ENCODE measurements around the gene HTR4.

HTR4 gene

DNA sequence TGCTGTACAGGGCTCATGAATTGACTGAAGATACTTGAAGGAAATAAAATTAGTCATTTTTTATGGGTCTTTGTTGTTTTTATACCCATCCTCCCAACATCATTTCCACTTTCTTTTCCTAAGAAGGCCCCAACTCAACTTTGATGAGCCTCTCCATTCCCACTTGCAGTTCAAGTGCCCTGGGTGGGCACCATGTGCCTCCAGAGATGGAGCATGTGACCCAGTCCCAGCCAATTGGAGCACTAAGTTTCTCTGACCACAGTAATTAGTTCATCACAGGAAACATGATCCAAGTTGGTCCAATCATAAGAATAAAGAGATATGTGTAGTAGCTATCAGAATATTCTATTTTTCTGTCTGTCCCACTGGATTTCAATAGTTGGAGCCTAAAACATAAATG lies 46.9 kb downstream of the HTR4 start:
- DNase-seq (ENCODE audit: low spot score) = no peak

DNA sequence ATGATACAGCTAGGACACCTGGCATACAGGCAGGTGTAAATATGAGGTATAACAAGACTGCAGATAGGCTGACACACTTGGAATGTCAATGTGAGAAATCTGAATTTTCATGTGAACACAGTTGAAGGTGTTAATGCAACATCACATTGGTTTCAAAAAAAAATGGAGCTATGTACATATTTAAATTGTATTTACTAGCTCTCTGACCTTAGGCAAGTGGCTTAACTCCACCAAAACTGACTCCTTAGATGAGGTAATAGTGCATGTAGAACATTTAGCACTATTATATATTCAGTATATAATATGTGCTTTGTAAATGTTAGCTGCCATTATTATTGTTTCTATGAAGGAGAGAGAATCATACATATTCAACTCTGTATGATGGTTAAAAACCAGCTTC lies 48.0 kb downstream of the HTR4 start:
- no peak for DNase-seq (ENCODE audit: low spot score)

DNA sequence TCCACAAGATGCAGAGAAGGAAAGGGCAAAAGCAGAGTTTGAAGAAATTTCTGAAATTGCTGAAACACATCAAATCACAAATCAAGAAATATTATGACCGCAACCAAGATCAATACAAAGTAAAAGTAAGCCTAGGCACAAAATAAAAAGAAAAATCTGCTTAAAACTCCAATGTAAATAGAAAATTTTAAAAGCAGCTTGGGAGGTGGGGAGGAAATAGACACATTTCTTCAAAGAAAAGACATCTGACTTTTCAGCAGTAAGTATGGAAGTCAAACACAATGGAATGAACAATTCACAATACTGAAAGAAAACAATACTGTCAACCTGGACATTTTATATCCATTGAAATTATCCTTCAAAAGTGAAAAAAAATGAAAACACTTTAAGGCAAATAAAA lies 55.1 kb downstream of the HTR4 start:
- no peak for DNase-seq (ENCODE audit: low spot score)

DNA sequence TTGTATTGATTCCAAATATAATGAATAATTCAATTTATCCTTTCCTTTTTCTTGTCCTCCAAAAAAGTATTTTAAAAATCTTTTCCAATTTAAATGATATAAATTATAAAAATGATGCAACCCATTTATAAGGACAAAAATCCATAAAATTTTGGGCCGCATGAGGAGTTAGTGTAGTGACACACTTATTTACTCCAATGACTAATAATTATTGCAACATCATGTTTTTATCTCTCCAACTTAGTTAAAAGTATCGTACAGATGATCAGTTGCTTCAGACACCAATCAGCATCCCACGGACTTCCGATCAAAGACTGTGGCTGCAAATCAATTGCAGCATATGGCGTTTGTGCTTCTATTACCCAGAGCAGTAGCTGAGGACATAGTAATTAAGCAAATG lies 58.6 kb downstream of the HTR4 start:
- no peak for DNase-seq (ENCODE audit: low spot score)

DNA sequence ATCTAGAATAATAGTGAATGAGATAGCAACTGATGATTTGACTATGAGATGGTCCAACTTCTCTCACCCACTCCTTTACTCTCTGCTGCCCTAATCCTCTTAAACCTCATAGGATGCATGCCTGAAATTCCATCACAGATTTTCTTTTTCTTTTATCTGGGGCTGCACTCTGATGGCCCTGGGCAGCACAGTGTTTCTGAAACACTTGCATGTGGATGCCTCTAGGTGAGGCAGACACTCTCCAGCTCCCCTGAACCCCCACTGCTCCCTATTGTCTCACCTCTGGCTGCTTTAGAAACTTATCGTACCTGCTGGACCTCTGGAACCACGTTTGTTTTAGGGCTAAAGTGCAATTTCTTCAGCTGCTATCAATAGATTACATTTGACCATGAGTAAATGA lies 67.5 kb downstream of the HTR4 start:
- DNase-seq (ENCODE audit: low spot score) = no peak

DNA sequence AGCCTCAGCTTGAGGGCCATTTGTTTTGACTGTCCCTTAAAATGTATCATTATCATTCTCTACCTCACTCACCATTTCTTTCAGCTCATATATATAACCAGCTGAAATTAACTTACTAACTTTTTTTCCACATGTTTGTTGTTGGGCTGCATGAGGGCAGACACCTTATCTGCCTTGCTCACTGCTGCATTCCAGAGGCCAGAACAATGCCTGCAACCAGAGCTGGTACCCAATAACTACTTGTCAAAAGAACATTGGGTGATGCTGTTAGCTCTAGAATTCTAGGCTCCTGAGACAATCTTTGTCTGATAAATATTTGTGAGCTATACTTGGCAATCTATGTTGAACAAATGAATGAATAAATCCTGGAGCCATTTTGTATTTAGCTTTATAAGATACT lies 68.3 kb downstream of the HTR4 start:
- no peak for DNase-seq (ENCODE audit: low spot score)

DNA sequence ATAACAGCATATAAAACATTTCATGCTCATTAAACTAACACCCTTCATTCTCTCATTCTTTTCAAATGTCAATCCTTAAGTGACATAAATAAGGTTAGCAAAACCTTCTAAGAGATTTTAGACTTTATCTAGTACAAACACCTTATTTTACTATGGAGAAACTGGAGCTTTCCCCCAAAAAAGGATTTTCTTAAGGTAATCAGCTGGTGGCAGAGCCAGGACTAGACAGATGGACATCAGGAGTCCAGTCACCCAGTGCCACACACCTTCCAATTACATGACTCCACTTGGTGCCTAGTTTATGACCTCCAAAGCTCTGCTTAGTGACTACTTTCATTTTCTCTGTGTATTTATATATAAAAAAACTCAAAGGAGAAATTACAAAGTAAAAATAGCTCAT lies 70.2 kb downstream of the HTR4 start:
- DNase-seq (ENCODE audit: low spot score) = no peak

DNA sequence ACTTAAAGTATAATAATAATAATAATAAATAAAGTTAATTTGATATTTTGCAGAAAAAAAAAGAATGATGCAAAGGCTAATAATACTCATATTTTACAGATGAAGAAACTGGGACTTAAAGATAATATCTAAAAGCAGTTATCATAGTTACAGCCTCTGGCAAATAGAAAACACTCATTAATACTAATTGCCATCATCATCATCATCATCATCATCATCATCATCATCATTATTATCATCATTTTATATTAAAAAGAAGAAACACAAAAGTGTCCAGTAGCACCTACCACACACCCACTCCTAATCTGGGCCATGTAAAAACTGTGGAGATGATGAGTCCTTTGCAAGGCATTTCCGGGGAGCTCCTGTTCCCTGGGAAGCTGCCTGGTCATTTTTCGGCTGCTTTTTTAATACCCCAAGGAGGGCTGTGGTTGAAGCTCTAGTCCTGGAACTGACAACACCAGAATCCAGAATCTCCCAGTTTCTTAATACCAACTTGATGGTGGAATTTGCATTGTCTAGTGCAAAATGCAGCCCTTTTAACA lies 70.8 kb downstream of the HTR4 start:
- no peak for DNase-seq (ENCODE audit: low spot score)

DNA sequence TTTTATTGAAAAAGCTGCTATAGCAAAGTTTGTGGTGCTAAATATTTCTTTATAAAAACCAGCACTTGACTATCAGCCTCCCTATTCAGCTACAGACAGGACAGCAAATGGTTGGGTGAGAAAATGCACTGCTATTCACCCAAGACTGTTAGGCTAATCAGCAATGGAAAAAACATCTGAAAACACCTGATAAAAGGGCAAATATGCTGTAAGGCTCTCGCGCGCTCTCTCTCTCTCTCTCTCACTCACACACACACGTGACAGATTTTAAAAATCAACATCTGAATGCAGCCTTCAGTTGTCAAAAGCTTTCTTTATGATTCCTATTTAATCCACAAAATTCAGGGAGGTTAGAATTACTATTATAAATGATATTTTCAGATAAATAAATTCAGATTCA lies 80.2 kb downstream of the HTR4 start:
- no peak for DNase-seq (ENCODE audit: low spot score)

DNA sequence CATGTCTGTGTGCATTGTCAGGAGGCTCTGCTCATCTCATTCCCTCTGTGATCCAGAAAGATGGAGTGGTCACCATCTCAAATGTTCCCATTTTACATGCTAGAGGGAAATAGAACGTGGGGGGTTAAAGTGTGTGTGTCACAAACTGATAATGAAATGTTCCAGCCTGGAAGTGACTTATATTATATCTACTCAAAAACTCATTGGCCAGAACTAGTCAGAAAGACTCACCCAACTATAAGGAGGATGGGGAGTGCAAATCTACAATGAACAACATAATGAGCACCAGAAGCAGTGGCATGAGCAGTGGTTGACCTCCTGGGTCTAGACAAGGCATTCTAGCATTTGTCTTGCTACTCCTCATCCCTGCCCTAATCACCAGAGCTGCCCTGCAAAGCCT lies 81.0 kb downstream of the HTR4 start:
- no peak for DNase-seq (ENCODE audit: low spot score)

DNA sequence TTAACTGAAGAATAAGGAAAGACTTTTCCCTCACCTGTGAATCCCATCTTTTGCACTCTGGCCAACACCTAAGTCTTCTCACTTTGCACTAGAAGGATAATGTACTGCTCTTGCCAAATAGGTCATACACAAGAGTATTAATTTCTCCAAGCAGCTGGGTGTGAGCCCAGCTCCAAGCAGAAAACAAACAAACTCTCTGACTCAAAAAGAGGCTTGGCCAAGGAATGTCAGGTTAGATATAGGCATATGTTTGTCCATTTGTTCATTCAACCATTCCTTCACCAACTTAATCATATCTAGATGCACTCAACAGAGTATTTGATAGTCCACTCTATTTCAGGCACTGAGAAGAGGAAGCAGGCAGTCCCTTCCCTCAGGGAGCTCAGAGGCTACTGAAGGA lies 84.4 kb downstream of the HTR4 start:
- DNase-seq (ENCODE audit: low spot score) = peak; percentile 5

DNA sequence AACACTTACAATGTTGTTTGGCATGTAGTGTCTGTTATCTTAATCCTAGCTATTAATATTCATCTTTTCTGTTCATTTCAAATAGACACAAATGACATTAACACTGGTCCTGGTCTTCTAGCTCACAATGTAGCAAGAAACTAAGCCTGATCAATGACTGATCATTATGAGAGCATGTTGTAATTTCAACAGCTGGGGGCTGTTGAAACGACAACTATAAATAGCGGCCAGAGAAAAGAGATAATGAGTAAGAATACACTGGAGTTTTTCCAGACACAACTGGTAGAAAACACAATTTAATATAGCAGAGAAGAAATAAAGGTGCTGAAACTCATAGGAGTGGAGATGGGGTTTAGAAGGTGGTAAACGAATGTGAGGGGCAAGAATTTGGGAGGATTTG lies 89.2 kb downstream of the HTR4 start:
- no peak for DNase-seq (ENCODE audit: low spot score)

DNA sequence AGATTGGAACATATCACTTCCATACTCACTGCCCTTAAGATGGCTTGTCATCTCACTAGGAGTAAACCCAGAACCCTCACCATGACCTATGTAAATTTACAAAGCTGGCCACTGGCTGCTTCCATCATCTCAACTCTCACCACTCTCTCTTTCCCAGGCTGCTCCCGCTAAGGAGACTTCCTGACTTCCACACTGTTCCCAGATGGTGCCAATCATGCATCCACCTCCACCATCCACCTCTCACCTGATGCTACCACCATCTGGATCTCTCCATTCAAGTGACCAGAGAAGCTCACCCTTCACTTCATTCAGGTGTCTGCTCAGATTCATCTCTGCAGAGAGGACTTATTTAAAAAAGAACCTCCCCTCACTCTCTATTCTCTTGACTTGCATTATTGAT lies 91.3 kb downstream of the HTR4 start:
- DNase-seq (ENCODE audit: low spot score) = no peak

DNA sequence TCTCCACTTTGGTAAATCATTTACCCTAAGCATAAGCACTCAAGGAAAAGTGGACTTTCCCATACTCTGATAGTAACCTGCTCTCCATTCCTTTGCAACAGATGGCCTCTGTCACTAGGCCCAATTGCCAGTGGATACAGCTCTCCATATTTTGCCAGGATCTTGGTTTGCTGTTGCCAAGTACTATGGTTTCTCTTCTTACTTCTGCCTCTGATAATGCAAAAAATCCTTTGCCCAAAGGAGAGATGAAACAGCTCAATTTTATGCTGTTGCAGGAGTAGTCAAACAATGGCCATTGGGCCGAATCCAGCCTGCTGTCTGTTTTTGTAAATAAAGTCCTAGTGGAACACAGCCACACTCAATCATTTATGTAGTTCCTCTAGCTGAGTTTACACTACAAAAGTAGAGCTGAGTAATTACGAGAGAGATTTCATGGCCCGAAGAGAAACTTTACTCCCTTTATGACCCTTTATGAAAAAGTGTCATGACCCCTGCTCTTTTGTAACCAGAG lies 92.5 kb downstream of the HTR4 start:
- DNase-seq (ENCODE audit: low spot score) = no peak

DNA sequence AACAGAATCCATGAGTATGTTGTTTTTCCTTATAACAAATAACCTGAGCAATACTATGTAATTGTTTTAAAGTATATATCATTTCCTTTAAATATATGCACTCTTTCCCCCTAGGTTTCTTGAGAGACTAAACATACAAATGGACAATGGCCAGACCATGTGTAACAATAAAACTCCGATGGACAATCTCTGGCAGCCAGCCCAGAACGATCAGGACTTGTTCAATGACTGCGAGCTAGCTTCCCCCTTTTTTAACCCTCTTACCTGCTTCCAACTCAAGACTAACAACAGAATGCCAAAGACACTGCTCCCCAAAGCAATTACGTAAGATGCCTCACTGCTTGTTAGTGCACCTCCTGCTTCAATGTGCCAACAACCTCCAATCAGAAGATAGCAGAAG lies 94.9 kb downstream of the HTR4 start:
- no peak for DNase-seq (ENCODE audit: low spot score)

DNA sequence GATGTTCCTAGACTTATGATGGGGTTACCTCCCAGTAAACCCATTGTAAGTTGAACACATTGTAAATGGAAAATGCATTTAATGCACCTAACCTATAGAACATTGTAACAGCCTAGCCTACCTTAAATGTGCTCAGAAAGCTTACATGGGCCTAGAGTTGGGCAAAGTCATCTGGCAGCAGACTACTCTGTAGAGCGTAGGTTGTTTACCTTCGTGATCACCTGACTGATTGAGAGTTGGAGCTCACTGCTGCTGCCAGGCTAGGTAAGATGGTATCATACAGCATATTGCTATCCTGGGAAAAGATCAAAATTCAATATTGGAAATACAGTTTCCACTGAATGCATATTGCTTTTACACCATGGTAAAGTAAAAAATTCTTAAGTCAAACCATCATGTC lies 95.4 kb downstream of the HTR4 start:
- no peak for DNase-seq (ENCODE audit: low spot score)

DNA sequence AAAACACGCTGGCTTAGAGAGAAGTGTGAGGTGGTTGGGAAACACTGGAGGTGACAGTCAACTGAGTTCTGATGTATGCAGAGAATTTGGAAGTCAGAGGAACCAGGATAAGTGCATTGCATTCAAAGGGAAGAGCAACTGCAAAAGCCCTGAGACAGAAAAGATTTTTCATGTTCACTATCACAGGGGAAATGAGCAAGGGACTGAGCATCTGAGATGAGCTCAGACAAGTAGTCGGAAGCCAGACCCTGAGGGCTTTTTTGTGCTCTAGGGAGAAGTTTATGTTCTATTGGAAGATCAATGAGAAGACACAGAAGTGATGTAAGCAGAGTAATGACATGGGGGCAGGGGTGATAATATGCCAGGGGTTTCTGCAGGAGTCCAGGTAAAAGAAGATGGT lies 97.5 kb downstream of the HTR4 start:
- DNase-seq (ENCODE audit: low spot score) = no peak

DNA sequence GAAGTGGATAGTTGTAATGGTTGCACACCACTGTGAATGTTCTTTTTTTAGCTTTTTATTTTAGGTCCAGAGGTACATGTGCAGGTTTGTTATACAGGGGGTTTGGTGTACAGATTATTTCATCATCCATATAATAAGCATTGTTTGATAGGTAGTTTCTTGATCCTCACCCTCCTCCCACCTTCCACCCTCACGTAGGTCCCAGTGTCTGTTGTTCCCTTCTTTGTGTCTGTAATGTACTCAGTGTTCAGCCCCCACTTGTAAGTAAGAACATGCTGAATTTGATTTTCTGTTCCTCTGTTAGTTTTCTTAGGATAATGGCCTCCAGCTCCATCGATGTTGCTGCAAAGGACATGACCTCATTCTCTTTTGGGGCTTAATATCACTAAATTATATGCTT lies 99.7 kb downstream of the HTR4 start:
- DNase-seq (ENCODE audit: low spot score) = no peak

DNA sequence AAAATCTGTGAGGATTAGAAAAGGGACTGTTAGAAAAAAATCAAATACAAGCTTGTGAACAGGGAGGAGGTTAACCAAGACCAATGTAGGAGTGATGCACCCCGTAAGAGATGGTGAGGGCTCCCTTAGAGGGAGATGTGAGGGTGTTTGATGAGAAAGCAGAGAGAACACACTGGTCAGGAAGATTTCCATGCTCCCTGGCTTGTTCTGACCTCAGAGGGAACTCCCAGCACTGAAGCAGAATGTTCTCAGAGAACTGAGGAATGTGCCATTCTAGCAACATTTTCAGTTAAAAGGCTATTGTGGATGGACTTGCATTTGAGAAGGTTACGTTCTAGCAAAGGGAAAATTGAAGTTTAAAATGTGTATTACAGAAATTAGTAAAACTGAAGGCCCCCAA lies 110.6 kb downstream of the HTR4 start:
- DNase-seq (ENCODE audit: low spot score) = no peak

DNA sequence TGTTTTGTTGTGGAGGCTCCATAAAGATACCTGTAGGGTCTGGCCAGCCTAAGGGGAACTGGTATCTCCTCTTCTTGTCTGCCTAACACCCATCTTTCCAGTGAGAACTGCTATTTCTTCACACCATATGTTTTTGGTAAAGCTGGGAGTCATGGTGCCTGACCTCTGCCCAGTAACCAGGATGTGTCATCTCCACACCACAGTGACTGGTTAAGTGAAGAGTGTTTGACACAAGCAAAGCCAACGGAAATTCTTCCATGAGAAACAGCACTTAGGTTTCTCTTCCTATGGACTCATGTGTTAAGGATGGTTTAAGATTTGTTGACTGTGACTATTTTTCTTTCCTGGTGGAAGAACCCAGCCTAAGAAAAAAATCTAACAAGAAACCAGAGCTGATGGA lies 111.5 kb downstream of the HTR4 start:
- DNase-seq (ENCODE audit: low spot score) = no peak

DNA sequence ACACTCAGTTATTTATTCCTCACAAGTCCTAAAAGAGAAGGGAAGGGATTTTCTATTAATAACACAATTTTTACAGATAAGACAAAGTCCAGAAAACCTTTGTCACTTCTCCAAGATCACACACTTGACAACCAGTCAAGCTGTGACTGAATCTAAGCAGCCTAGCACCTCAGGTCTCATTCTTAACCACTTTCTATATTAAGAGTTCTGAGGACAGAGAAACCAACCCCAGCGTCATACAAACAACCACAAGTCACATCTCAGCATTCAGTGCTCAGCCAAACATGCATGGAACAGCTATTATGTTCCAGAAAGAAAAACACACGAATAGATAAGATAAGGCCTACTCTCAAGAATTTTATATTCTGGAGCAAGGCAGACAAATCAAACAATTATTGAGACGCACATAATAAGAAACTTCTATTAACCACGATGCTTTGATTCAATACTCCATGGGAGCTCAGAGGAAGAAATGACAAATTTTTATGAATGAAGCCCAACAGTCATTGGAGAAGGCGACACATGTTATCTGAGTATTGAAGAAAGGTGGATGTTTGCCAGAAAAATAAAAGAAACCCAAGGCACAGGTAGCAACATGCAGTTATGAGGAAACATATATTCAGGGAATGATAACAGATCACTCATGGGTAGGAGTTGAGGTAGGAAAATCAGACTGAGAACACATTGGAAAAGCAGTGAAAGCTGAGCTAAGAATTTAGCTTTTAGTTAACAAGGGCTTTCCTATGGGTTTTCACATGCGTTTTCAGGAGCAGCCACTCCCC lies 113.1 kb downstream of the HTR4 start:
- DNase-seq (ENCODE audit: low spot score) = no peak

DNA sequence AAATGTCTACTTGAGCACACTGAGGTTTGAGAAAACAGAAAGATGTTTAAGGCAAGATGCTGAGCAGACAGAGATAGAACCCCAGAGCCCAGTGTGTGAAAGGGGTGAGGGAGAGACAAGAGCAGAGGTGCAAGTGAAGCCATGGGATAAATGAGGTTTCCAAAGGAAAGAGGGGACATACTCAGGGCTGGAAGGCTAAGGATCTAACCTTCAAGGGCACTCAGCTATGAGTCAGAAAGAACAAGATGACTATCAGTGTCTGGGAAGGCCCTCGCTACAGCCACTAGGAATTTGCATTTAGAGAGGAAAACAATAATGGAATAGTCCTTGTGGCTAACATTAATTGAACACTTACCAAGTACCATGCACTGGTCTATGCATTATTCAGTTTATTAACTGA lies 113.7 kb downstream of the HTR4 start:
- DNase-seq (ENCODE audit: low spot score) = no peak

DNA sequence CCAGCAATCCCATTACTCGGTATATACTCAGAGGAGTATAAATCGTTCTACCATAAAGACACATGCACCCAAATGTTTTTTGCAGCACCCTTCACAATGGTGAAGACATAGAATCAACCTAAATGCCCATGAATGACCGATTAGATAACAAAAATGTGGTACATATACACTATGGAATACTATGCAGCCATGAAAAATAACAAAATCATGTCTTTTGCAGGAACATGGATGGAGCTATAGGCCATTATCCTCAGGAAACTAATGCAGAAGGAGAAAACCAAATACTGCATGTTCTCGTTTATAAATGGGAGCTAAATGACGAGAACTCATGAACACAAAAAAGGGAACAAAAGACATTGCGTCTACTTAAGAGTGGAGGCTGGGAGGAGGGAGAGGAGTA lies 114.5 kb downstream of the HTR4 start:
- no peak for DNase-seq (ENCODE audit: low spot score)

DNA sequence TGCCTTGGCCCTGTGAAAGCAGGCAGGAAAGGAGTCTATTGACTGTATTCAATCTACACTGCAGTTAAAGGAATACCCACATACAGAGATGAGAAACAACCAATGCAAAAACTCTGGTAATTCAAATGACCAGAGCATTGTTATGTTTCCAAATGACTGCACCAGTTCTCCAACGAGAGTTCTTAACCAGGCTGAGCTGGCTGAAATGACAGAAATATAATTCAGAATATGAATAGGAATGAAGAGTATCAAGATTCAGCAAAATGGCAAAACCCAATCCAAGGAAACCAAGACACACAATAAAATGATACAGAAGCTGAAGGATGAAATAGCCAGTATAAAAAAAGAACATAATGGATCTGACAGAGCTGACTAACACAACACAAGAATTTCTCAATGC lies 119.1 kb downstream of the HTR4 start:
- DNase-seq (ENCODE audit: low spot score) = no peak

All from LoVo (cell line).